ENCODE data around the gene HLA-C. TPM values are rescaled to one million over a fixed set of nuclear protein-coding genes. Genes with fewer than 3 reads are reported as not detected.
"Not testable (repeated sequence)": the region's sequence is repeated elsewhere in the genome, so short reads cannot be mapped to it uniquely, and the experiment has no call there.

The HLA-C gene
- total RNA-seq, 2 donors from 2014 or later: 272 to 682 TPM

GRCh38 chr6:31289788-31290187 lies 17.9 kb upstream of the HLA-C start:
- Histone ChIP-seq H3K4me3 (no peak overlapping the region), H3K9me3 (no peaks in the 10 kb centered on the region), H3K4me1 (replicated peaks) (no peaks in the 10 kb centered on the region), H3K27ac (no peak overlapping the region), H3K27me3 (replicated peaks; ENCODE audit: insufficient read depth) (no peaks in the 10 kb centered on the region), H3K36me3 (no peaks in the 10 kb centered on the region)
- DNase-seq (ENCODE audit: low spot score): no peak
- intact Hi-C loops (cut with DNase I): no loop called here
- TF ChIP-seq POLR2A (IDR thresholded peaks at IDR 0.05) (no peak), CTCF (IDR thresholded peaks at IDR 0.05) (no peak), POLR2AphosphoS5 (IDR thresholded peaks at IDR 0.05) (no peak)

GRCh38 chr6:31287619-31288018 lies 15.7 kb upstream of the HLA-C start:
- 73% methylated on average over 4 of the region's 4 CpGs for WGBS
- intact Hi-C loops (cut with DNase I): no loop called here
- Histone ChIP-seq H3K9me3 (no peaks in the 10 kb centered on the region), H3K4me3 (no peak overlapping the region), H3K27me3 (replicated peaks; ENCODE audit: insufficient read depth) (no peaks in the 10 kb centered on the region), H3K27ac (no peak overlapping the region), H3K36me3 (no peaks in the 10 kb centered on the region), H3K4me1 (replicated peaks) (no peaks in the 10 kb centered on the region)
- DNase-seq (ENCODE audit: low spot score): no peak
- TF ChIP-seq POLR2A (IDR thresholded peaks at IDR 0.05): no peak
- no peak for TF ChIP-seq POLR2AphosphoS5 (IDR thresholded peaks at IDR 0.05)
- TF ChIP-seq CTCF (IDR thresholded peaks at IDR 0.05): no peak

- Histone ChIP-seq H3K36me3 (no peaks in the 10 kb centered on the region), H3K4me1 (replicated peaks) (no peaks in the 10 kb centered on the region), H3K9me3 (no peaks in the 10 kb centered on the region), H3K4me3 (no peak overlapping the region), H3K27ac (no peak overlapping the region), H3K27me3 (replicated peaks; ENCODE audit: insufficient read depth) (no peaks in the 10 kb centered on the region)
- TF ChIP-seq POLR2A (IDR thresholded peaks at IDR 0.05): no peak
- no peak for TF ChIP-seq POLR2AphosphoS5 (IDR thresholded peaks at IDR 0.05)
- TF ChIP-seq CTCF (IDR thresholded peaks at IDR 0.05): no peak
- intact Hi-C loops (cut with DNase I): no loop called here
- DNase-seq (ENCODE audit: low spot score): no peak
- WGBS: 64% methylated on average over 2 of the region's 2 CpGs
Measured at GRCh38 chr6:31285982-31286381, 14.1 kb upstream of the HLA-C start.

GRCh38 chr6:31285486-31285885 lies 13.6 kb upstream of the HLA-C start:
- no peak for DNase-seq (ENCODE audit: low spot score)
- Histone ChIP-seq H3K27me3 (replicated peaks; ENCODE audit: insufficient read depth) (no peaks in the 10 kb centered on the region), H3K9me3 (no peaks in the 10 kb centered on the region), H3K27ac (no peak overlapping the region), H3K36me3 (no peaks in the 10 kb centered on the region), H3K4me3 (no peak overlapping the region), H3K4me1 (replicated peaks) (no peaks in the 10 kb centered on the region)
- TF ChIP-seq CTCF (IDR thresholded peaks at IDR 0.05) (no peak), POLR2AphosphoS5 (IDR thresholded peaks at IDR 0.05) (no peak), POLR2A (IDR thresholded peaks at IDR 0.05) (no peak)
- intact Hi-C loops (cut with DNase I): no loop called here
- 59% methylated on average over 3 of the region's 3 CpGs for WGBS

GRCh38 chr6:31279647-31280046 lies 7.8 kb upstream of the HLA-C start:
- H3K27me3 ChIP-seq (replicated peaks; ENCODE audit: insufficient read depth); H3K36me3 ChIP-seq; H3K4me1 ChIP-seq (replicated peaks); H3K9me3 ChIP-seq; H3K27ac ChIP-seq; DNase-seq (ENCODE audit: low spot score); H3K4me3 ChIP-seq; intact Hi-C loops (cut with DNase I): not testable (repeated sequence)
- 79% methylated on average over 3 of the region's 3 CpGs for WGBS

All from prostate gland (tissue), 2 donors.